GM18909 (cell line): ENCODE results near the gene GREB1.

ENCODE experiments used
- ATAC-seq: cut with Tn5 transposase; IDR thresholded peaks from one replicate; pipeline ENCODE4 v1.9.1; 2021; ENCODE audit warnings: mild to moderate bottlenecking; ENCODE audit not compliant: unreplicated experiment, poor library complexity

GREB1 gene

DNA sequence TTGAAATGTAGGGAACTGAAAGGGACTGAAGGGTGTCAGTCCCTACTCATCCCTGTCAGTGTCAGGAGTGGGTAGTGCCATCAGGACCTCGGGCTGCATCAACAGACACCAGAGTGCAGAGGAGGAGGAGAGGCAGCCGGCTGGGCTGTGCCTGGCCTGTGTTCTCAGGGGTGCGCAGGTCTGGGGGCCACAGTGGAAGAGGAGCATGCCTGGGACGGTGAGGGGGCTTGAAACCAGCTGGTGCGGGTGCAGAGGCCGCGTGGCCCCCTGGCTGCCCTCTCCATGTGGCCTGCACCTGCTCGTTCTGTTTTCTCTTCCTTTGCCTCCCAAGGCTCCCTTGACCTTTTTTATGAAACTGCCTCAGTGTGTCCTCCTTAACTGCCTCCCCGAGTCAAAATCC is 94.8 kb downstream of the GREB1 start:
- ATAC-seq = no peak

DNA sequence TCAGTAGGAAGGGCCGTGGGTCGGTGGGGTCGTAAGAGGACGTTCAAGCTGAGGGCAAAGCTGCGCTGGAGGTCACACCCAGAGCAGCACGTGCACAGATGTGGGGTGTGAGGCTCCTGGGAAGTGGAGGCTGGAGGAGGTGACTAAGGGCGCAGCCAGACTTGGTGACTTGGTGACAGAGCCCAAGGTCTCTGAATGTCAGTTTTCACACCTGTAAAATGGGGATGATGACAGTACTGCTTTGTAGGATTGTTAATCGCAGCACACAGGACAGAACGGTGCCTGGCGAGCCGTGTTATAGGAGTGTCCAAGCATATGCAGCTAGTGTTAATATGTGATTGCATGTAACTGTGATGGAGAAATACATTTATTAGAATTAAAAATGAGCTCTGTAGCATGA is 95.4 kb downstream of the GREB1 start:
- ATAC-seq = no peak

DNA sequence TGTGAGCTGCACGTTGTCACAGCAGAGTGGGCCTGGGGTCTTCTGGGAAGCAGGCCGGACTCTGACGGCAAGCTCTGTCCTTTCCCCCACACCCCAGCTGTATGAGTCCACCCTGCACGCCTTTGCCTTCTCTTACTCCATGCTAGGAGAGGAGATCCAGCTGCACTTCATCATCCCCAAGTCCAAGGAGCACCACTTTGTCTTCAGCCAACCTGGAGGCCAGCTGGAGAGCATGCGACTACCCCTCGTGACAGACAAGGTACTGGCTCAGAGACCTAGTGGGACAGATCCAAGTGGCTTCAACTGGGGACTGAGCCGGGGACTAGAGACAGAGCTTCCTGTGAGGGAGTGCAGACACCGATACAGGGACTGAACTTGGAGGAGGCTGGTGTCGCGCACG is 96.0 kb downstream of the GREB1 start:
- ATAC-seq = no peak

DNA sequence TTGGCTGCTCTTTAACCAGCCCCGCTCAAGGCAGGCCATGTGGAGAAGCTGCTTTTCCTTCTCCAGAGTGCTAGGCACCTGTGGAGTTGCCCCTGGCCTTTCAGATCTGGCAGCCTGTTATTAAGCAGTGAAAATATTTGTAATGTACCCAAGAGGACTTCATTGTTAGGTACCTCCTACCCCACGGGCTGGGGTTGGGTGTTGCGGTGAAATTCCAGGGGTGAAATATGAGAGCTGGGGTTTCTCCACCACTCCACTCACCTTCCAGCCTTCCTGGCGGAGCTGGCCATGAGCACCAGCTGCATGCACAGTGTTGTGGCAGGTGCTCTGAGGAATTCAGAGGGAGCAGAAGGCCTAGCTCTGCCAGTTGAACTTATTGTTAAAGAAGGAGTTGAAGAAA is 97.0 kb downstream of the GREB1 start:
- no peak for ATAC-seq

DNA sequence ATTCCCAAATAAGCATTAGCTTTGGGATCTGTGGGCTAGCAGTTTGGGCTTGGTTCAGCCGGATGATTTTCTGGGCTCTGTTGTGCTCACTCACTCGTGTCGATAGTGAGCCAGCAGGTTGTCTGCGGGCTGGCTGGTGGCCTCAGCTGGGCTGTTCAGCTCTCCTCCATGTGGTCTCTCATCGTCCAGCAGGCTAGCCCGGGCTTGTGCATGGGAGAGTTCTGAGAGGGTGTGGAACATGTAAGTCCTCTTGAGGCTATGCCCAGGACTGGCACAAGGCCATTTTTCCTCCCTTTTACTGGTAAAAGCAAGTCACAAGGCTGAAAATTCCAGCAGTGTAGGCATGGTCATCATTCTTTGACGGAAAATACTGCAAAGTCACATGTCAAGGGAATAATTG is 97.6 kb downstream of the GREB1 start:
- no peak for ATAC-seq

DNA sequence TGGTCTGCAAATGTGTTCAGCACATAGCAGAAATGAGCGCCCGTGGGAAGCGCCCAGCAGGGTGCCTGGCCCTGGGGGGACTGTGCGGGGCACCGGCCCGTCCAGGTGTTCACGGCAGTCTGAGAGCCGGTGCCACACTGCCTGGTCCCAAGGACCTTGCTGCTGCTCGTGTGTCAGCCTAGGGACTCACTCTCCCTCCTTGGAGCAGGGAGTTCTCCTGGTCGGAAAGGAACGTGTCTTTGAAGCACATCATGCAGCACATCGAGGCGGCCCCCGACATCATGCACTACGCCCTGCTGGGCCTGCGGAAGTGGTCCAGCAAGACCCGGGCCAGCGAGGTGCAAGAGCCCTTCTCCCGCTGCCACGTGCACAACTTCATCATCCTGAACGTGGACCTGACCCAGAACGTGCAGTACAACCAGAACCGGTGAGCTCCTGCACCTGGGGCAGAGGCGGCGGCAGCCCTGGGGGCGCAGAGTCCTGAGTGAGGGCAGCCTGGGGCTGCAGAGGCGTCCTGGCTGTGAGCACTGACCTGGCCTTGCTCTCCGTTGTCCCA is 100.2 kb downstream of the GREB1 start:
- no peak for ATAC-seq

DNA sequence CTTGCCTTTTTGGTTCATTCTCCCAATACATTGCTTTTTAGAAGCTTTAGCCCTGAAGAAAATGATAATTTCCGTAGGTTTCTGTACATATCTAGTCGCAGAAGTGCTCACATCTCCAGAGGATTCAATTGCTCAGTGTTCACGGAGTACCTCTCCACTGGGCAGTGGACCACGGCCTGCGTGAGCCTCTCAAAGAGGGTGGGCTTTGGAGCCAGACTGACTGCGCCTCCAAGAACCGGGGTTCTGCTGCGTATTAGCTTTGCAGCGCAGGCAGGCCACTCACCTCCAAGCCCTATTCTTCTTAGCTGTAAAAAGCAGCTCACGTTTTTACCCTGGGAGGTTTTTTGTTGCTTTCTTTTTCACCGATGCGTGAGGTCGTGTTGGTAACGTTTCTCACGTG is 100.7 kb downstream of the GREB1 start:
- no peak for ATAC-seq

DNA sequence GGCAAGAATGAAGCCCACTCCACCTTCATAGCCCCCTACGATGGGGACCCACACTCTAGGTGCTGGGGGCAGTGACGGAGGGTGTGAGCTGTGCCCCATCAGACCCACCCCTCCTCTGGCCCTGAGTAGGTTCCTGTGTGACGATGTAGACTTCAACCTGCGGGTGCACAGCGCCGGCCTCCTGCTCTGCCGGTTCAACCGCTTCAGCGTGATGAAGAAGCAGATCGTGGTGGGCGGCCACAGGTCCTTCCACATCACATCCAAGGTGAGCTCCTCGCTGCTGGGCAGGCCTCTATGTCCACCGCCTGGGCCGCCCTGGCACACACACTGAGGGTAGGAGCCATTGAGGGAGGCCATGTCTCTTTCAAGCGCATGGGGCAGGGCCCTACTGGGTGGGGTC is 101.3 kb downstream of the GREB1 start:
- no peak for ATAC-seq

DNA sequence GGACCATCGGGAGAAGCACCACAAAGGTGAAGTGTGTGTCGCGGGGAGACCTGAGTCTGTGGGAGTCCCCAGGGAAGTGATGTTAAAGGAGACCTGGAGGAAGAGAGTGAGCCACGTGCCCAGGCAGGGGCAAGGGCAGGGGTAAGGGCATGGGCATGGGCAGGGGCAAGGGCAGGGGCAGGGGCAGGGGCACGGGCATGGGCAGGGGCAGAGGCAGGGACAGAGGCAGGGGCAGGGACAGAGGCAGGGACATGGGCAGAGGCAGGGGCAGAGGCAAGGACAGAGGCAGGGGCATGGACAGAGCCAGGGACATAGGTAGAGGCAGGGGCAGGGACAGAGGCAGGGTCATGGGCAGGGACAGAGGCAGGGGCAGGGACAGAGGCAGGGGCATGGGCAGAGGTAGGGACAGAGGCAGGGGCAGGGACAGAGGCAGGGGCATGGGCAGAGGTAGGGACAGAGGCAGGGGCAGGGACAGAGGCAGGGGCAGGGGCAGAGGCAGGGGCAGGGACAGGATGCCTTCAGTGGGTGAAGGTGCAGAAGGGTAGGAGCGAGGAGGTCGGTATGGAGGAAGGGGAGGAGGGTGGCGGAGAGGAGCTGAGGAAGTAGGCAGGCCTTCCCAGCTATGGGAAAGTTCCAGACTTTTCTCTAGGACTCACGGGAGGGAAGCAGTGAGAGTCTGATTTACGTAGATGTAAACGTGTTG is 102.9 kb downstream of the GREB1 start:
- no peak for ATAC-seq

DNA sequence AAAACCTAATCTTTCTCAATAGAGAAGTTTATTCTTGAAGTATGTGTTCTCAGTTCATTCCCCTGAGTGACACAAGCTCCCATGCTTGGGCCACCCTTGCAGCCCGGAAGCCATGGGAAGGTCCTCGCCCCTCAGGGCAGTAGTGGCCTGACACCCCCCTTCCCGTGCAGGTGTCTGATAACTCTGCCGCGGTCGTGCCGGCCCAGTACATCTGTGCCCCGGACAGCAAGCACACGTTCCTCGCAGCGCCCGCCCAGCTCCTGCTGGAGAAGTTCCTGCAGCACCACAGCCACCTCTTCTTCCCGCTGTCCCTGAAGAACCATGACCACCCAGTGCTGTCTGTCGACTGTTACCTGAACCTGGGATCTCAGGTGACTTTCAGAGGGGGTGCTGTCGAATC is 103.7 kb downstream of the GREB1 start:
- ATAC-seq = no peak

DNA sequence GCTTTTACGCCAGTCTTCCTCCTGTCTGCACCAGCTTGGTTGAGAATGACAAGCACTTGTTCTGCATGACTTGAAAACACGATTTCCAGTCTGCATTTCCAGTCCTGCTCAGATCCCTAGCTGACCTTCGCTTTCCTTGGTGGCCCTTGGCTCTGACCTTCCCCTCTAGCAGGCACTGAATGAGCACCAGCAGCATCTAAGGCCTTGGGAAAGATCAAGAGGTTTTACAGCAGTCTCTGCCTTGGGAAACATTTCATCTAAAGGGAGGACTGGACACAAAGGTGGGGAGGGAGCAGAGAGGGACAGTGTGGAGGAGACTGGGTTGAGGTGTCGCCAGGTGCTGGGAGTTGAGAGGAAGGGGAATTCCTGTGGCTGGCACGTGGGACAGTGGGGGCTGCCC is 105.7 kb downstream of the GREB1 start:
- ATAC-seq = no peak

DNA sequence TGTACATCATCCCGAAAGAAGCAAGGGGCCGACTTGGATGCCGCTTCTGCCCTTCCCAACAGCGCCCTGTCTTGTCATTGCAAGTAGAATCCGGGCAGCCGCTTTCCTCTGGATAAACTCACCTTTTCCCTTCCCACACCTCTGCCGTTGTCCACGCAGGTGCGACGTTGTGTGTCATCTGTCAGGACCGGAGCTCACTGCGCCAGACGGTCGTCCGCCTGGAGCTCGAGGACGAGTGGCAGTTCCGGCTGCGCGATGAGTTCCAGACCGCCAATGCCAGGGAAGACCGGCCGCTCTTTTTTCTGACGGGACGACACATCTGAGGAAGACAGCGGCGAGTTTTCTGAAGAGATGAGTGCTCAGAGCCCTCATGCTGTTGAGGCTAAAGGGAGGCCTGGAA is 106.3 kb downstream of the GREB1 start:
- ATAC-seq = no peak

DNA sequence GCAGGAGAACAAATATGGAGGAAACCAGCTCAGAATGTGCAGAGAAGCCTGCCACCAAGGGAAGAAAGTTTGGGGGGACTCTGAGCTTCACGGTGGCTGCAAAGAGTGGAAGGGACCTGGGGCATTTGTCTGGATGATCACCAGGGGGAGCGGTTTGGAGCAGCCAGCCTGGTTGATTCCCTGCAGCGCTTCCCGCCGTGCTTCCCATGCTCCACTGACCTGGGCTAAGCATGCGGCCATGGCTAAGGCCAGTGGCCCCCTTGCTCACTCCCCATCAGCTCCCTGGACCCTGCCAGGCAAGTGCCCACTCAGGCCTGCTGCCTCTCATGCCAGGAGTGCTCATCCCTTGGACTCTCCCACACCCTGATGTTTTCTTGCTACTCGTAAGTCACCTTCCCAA is 109.1 kb downstream of the GREB1 start:
- ATAC-seq = no peak

DNA sequence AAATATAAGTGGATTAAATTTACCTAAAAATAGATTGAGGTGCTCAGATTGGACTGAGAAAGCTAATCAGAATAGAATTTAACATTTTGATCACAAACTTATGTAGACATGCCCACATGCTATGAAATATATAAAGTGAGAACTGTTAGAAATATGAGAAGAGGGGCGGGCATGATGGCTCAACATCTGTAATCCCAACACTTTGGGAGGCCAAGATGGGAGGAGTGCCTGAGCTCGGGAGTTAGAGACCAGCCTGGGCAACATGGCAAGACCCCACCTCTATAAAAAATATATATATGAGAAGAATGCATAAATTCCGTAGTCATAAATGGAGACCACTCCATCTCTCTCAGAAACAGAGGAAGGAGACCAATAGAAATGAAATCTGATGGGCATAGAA is 110.4 kb downstream of the GREB1 start:
- ATAC-seq = no peak

DNA sequence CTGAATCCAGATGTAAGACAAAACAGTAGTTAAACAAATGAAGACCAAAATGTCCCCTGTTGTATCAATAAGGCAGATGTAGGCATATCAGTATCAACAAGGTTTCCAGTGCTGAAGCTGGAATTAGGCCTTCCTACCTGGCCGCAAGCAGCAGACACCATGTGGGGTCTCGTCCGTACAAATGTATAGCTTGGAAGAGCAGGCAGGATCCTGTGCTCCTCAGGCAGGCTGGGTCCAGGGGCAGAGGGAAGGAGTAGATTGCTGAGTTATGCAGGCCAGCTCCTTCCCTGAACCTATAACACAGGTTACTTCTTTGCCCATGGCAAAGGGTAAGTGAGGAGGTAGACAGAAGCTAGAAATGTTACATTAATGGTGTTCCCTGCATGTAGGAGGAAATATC is 112.7 kb downstream of the GREB1 start:
- ATAC-seq = no peak

DNA sequence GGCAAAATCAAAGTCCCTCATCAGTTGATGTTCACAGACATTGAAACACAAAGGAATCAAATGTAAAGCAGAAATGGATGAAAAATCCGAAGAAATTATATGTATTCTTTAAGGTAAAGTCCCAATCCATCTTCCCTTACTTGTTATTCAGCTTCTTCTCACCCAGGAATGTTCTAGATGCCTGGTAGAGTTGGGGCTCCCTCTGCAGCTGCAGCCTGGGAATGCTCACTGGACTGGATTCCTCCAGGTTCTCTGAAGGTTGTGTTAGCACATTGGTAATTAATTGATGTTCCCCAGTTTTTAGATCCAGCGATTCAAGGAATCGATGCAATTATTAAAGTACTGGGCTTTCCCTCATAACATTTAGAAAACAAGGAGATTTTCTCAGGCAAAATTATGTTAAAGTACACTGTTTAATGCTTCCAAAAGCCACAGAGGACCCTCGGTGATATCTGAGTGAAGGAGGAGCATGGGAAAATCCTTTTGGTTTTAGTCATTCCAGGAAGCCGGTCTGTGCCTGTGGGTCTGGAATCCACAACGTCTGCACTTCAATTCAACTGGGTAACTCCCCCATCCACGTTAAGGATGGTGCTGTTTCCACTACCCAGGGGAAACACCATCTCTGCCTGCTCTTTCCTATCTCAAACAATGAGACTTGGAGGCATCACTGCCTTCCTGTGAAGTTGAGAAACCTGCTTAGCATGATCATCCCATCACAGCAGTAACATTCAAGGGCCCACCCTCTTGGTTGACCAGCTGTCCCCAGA is 114.2 kb downstream of the GREB1 start:
- ATAC-seq = no peak

DNA sequence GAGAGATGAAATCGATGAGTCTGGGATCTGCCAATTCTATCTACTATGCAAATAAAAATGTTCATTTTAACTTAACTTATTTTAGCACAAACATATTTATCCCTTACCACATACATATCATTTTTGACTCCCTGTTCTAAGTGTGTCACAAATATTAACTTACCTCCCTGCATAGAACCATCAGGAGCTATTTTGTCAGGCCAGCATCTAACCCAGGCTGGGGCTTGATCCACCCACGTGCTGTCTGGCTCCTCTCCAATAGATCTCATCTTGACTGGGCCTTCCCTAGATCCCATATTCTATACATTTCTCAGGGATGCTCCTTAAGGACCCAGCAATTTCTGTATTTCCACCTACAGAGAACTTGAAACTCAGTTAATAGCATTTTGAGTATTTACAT is 115.2 kb downstream of the GREB1 start:
- ATAC-seq = no peak

DNA sequence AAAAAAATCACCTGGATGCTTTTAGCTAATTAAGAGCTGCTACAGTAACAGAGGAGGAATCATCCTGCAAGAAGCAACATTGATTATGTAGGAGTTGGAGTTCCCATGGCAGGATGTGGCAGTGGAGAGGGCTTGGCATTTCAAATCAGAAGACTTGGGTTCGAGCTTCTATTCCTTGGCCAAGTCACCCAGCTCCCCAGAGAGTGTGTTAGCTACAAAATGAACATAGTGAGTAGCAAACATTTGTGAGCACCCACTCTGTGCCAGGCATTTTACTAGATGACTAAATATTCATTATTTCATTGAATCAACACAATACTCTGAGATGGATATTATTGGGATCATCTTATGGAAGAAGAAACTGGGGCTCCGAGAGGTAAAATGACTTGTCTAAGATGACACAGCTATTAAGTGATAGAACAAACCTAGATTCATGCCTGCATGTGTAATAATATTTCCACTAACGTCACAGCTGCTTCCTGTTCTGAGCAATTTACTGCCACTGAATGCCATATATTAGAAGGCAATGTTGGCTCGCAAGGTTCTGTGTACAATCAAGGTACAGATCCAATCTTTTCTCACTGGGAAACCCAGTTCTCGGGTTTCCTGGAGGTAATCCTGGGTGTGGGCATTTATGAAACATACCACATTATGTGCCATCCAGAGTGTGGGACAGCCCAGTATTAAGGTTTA is 118.2 kb downstream of the GREB1 start:
- no peak for ATAC-seq

DNA sequence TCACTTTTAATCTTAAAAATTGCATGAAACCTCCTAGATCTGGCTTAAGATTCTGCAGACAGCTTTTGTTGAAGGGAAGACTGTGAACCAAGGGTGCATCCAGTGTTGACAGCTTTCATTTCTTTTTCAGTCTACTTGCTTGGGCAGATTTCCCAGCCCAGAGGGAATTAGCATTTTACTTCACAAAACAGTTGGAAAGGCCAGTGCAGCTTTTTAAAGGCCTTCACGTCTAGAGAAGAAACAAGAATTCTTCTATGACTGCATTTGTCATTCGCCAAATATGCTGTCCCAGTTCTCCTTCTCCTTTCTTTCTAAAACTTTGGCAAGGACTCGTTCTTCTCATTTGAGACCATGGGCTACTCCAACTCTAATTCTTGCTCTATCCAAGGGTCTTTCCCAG is 118.7 kb downstream of the GREB1 start:
- no peak for ATAC-seq

DNA sequence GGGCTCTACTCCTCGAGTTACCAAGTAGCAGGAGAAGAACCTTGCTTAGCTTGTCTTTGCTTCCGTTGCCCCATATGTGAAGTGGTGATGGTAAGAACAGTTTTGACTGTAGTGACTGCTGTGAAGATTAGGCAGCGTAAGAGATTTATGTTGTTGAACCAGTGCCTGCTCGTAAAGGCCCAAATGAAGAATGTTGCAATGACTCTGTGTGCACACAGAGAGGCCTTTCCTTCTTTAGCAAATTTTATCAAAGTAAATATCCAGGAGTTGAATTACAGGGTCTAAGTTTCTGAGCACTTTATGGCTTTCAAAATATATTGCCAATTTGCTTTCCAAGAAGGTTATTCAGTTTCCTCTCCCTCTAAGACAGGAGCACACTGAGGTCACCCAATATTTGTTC is 121.7 kb downstream of the GREB1 start:
- ATAC-seq = no peak

DNA sequence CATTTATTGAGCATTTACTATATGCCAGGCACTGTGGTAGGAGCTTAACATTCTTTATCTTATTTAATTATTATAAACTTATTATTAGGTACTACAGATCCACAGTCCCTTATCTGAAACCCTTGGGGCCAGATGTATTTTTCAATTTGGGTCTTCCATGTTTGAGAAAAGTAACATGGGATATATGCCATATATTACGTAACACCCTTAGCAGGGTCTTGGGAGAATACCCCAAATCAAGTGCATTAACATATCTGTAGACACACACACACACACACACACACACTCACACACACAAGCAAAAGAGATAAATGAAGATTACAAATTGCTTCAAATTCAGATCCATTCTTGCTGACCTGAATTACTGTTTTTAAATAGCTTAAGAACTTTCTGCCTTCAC is 122.4 kb downstream of the GREB1 start:
- no peak for ATAC-seq
